ENCODE measurements around the gene NRL. TPM values are rescaled to one million over a fixed set of nuclear protein-coding genes. Genes with fewer than 3 reads are reported as not detected.
A peak's percentile ranks its signal among the peaks of the same experiment; 100 is the strongest.

NRL gene
- total and polyA plus RNA-seq, 9 of the 15 experiments (the other 6 are each of a cell fraction or from before 2014, with no cell fraction given): 0.07 to 2.7 (median 1.4) TPM; not detected in 1

- TF ChIP-seq RBFOX2 (IDR thresholded peaks at IDR 0.05; ENCODE audit: low read depth, low read length): peak; percentile 69
- no peak for TF ChIP-seq CHAMP1 (IDR thresholded peaks at IDR 0.05)
- TF ChIP-seq JUND (IDR thresholded peaks at IDR 0.05; ENCODE audit: borderline replicate concordance, low read depth, low read length): no peak; the same call in 1 of the 2 replicates
- no peak for TF ChIP-seq JUND (tag; IDR thresholded peaks at IDR 0.05; ENCODE audit: borderline replicate concordance, low read depth, low read length)
- peak; percentile 99 for TF ChIP-seq EP400 (IDR thresholded peaks at IDR 0.05)
- TF ChIP-seq POLR2H (tag; IDR thresholded peaks at IDR 0.05; ENCODE audit: low read depth): peak; percentile 50; the same call in 1 of the 2 replicates
- TF ChIP-seq RNF219 (CRISPR knock-in tag; IDR thresholded peaks at IDR 0.05): no peak
- TF ChIP-seq NFIC (IDR thresholded peaks at IDR 0.05): 0 out of 2 replicates have a peak, but pooled peaks have one; percentile 2
- no peak for TF ChIP-seq ZNF197 (CRISPR knock-in tag; IDR thresholded peaks at IDR 0.05; ENCODE audit: low read depth)
- no peak for TF ChIP-seq BRD9 (IDR thresholded peaks at IDR 0.05; ENCODE audit: low read depth, partially characterized antibody)
- TF ChIP-seq MAFF (IDR thresholded peaks at IDR 0.05; ENCODE audit: low read length): no peak
- TF ChIP-seq ZNF655 (CRISPR knock-in tag; IDR thresholded peaks at IDR 0.05): no peak
- TF ChIP-seq ZFP36 (IDR thresholded peaks at IDR 0.05; ENCODE audit: low read depth, low read length, partially characterized antibody): no peak
- no peak for TF ChIP-seq GTF2E2 (tag; IDR thresholded peaks at IDR 0.05)
- TF ChIP-seq KAT7 (CRISPR knock-in tag; IDR thresholded peaks at IDR 0.05; ENCODE audit: borderline replicate concordance): peak; percentile 14; the same call in 1 of the 2 replicates
- TF ChIP-seq ESRRB (CRISPR knock-in tag; IDR thresholded peaks at IDR 0.05; ENCODE audit: borderline replicate concordance): no peak
- peak; percentile 83 for TF ChIP-seq ZBTB12 (CRISPR knock-in tag; IDR thresholded peaks at IDR 0.05)
- TF ChIP-seq GABPB1 (CRISPR knock-in tag; IDR thresholded peaks at IDR 0.05): peak; percentile 70
- TF ChIP-seq TBL1XR1 (IDR thresholded peaks at IDR 0.05; ENCODE audit: low read length in 2 of 2): no peak
- TF ChIP-seq CC2D1A (IDR thresholded peaks at IDR 0.05): no peak
- no peak for TF ChIP-seq NCOA4 (IDR thresholded peaks at IDR 0.05; ENCODE audit: partially characterized antibody)
Observed at GRCh38 chr14:24114532-24115421, at the start of gene NRL, which contains the start of gene DCAF11 (continued).
